GM13976 (cell line): Measurements from ENCODE around the gene CD109.

Source experiments
- DNase-seq: peaks from one replicate; pipeline ENCODE4 v3.0.0; 2012; ENCODE audit warnings: low spot score
- CTCF ChIP-seq: IDR thresholded peaks from 2 replicates; pipeline ENCODE4 v1.5.1; 2012; ENCODE audit warnings: borderline replicate concordance, mild to moderate bottlenecking; ENCODE audit not compliant: insufficient read depth; ENCODE audit errors: extremely low read depth, missing control alignments, control extremely low read depth
- in situ Hi-C: fragments of 300-500 bp; cut with MboI; formaldehyde crosslinking; loops from one replicate; pipeline ENCODE4 v1.12.0; 2022; ENCODE audit warnings: low sequenced_read_pairs, mixed read lengths, inconsistent platforms; ENCODE audit not compliant: unreplicated experiment

Gene CD109

GRCh38 chr6:73688351-73688750 is 7.7 kb upstream of the CD109 start:
- no peak for DNase-seq

GRCh38 chr6:73690056-73690455 is 5.9 kb upstream of the CD109 start:
- in situ Hi-C loops, result no loop called here
- no peak for DNase-seq
- no peak for TF ChIP-seq CTCF

More at GRCh38 chr6:73688351-73688750, 7.7 kb upstream of the CD109 start:
- no peak for TF ChIP-seq CTCF
- in situ Hi-C loops, result no loop called here

- in situ Hi-C loops, result no loop called here
- DNase-seq, result no peak
- no peak for TF ChIP-seq CTCF
Observed at GRCh38 chr6:73691512-73691911, 4.5 kb upstream of the CD109 start.

- no peak for DNase-seq
- TF ChIP-seq CTCF, result no peak
- in situ Hi-C loops, result no loop called here
Observed at GRCh38 chr6:73694711-73695411, 1.1 kb upstream of the CD109 start.

- in situ Hi-C loops, result no loop called here
- TF ChIP-seq CTCF, result no peak
- DNase-seq, result no peak
Observed at GRCh38 chr6:73696966-73697655, 1.1 kb downstream of the CD109 start.

GRCh38 chr6:73699676-73700459 is 3.9 kb downstream of the CD109 start:
- no peak for TF ChIP-seq CTCF
- no peak for DNase-seq
- in situ Hi-C loops, result no loop called here
